Limb (tissue), 2 donors: ENCODE measurements around the gene MYADML2.
A peak's percentile ranks its signal among the peaks of the same experiment; 100 is the strongest.

ENCODE experiments used
- DNase-seq, 2 donors: peaks; one replicate each; pipeline ENCODE4 v3.0.0-alpha.2; 2016; ENCODE audit errors: extremely low spot score in 2 of 2

Gene MYADML2

DNA sequence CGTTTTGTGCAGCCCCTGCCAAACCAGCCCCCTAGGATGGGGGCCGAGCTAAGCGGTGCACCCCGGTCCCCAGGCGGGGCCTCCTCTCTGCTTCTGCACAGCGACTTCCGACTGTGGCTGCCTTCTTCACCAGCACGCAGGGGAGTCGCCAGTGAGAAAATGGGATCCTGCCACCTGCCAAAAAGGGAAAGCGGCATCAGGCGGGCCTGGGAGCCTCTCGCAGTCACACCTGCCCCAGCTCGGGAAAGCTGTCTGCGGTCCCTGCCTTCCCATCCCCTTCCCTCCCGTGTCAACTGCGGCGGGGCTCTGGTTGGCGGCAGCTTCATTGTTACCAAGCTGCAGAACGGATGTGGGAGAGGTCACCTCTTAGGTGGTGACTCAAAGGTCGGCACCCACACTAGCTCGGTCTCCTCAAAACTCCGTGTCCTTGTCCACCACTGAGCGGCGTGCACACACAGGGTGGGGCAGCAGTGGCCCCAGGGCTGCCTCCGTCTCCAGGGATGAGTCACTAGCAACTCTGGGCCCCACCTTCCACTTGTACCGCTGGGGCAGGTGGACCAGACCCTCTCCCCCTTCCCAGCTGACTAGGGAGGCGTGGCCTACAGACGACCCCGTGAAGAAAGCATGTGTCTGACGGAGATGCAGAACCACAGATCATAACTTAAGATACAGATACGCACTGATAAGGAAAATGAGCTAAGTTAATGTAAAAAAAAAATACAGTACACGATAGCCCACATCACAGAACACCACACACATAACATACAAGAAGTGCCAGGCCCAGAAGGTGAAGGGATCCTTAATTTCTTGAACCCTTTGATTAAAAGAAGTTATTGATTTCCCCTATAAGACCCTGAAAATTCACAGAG lies 34.4 kb downstream of the MYADML2 start:
- DNase-seq = no peak

DNA sequence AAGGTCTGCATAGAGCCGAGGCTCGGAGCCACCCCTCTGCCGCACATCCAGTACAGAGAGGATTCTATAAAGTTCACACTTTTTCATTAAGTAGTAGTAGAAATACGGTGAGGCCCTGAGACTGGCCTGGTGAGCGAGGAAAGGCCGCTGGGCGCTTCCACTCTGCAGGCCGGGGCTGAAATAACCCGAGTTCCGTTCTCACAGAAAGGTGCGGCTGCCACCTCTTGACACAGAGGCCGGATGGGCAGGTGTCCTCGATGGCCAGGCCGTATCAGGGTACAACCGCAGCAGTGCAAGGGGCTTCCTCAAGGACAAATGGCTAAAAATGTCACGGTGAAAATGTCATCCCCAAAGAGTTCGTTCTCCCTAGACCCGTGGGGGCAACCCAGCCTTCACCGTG lies 35.1 kb downstream of the MYADML2 start:
- no peak for DNase-seq

DNA sequence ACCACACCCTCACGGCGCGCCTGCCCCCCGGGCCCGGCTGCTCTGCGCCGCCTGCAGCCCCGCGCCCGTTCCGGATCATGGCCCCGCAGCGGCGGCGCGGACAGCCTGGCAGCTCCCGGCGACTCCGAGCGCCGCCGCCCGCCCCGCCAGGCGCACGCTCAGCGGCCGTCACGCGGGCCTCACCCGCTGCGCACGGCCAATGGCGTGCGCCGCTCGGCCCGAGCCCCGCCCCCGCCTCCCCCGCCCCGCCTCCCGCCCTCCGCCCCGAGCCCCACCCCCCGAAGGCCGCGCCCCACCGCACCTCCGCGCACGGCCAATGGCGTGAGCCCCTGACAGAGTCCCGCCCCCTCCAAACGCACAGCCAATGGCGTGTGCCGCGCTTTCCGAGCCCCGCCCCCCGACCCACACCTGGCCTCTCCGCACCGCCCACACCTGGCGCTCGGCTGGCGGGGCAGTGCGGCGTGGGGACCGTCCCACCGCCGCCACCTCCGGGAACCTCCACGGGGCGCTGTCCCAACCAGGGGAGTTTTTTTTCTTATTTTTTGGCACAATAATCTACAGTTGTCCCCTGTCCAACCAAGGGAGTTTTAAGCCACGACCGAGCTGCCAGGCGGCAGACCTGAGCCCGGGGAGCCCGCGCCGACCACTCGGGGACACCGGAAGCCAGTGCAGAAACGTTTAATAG lies 35.6 kb downstream of the MYADML2 start, which contains the start of gene PCYT2:
PCYT2 (minus strand) TSS at position 123 of the 685 bp plus-strand sequence; CDS start at position 79, 44 bp downstream.
- peak; percentile 75 to 94 for DNase-seq

DNA sequence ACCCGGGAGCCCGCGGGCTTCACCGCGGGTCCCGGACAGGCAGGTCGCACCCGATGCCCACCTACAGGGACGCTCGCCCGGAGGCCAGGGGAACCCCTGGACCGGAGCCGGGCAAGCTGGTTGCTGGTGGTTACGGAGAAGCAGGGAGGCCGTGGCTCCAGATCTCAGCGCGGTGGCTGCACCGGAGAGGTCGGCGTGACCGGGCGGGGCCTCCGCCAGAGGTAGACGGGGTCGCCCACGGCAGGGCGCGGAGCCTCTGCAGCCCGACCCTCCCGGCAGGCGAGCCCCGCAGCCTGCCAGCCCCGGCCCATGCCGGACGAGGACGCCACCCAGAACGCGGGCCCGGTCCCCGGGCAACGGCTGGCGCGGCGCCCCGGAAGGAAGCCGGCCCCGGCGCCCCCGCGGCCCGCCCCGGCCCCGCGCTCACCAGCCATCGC lies 36.2 kb downstream of the MYADML2 start:
- no peak for DNase-seq

DNA sequence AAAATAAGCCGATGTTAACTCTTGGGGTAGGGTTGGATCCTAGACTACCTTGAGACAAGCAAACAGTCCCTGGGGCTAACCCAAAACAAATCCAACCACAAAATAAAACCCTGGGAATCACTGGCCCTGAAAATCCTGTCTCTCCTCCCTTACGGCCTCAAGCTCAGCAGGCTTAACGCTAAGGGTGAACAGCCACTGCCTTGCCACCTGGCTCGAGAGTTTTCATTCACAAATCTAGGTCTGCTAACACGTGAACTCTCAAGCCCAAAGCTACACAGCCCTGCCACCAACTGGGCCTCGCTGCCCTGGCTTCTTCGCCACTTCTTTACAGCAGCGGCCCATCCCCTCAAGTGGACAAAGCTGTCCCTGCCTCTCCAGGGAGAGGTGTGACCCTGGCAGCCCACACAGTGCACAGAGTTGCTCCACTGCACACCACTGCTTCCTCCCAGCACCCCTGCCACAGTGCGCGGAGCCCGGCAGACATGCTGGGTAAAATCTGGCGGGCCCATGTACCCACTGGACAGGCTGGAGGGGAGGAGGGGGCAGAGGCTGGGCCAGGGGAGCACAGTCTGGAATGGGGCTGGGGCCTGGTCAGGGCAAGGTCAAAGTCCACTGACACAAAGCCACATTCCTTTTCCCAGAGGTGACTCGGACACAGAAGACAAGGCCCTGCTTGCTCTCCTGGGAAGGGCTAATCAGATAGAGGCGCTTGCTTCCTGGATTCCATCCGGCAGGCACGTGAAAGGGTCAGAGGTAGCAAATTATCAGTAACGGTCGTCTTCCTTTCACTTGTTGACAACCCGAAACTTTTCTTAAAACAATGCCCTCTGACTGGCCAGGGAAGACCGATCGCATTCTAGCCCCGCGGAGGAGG lies 36.8 kb downstream of the MYADML2 start:
- no peak for DNase-seq

DNA sequence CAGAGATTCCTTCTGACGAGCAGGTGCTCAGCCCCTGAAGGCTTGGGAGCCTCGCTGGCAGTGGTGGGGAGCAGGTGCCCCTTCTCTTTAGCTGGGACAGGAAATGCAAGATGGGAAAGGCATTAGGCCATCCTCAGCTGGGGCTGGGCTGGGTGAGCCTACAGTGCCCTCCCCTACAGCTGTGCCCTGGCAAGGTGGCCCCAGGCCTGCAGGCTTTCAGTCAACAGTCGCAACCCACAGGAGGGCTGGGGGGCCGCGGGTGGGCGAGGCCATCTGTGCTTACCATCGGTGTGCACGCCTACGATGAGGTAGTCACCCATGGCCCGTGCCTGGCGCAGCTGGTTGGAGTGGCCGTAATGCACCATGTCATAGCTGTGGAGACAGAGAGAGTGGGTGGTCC lies 37.8 kb downstream of the MYADML2 start:
- DNase-seq = no peak

DNA sequence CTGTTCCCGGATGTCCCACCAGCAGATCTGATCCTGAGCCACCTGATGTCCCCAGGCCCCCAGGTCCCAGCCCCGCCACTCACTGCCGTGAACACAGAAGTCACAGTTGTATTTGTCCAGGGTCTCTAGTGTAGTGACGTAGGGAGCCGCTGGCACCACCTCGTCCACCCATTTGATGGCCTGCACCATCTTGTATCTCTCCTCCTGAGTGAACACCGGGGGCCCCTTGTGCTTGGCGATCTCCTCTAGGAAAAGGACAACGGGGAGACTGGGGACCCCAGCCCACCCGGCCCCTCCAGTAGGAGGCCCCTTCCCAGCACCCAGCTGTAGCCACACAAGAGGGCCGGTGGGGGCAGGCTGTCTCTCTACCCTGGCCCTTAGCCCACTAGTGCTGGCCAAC lies 38.2 kb downstream of the MYADML2 start:
- no peak for DNase-seq

DNA sequence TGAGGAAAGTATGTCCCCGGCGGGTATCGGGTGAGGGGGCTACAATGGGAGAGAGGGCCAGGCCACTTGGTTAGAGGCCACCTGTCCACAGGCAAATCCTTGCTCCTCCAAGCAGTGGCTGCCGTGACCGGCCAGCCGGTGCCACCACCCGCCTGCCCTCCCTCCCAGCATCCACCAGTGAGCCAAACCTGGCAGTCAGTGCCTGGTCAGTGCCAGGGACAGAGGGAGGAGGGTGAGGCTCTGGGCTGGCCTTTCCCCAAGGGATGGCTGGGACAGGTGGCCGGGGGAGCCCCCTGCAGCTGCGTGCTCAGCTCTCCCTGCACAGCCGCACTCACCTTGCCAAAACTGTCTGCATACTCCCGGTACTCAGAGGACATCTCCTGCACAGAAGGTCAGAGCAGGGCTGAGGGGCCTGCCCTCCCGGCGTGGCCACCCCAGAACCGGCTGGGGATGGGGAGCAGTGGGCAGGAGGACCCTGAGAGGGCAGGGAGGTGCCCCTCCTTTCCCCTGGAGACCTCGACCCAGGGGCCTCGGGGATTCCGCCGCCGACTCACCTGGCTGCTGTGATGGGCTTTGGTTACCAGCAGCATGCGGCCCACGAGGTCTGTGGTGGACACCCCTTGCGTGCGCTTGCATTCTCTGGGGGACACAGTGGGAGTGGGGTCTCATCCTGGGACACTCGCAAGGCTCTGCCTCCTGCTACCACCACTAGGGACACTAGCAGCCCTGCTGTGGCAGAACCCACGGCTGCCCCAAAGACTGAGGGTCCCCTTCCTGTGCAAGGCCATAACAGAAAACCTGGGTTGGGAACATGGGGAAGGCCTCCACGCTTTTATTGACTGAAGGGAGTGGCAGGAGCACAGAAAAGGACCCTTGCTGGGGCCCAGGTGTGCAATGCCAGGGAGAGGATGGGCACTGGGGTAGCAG lies 39.6 kb downstream of the MYADML2 start:
- DNase-seq = no peak

DNA sequence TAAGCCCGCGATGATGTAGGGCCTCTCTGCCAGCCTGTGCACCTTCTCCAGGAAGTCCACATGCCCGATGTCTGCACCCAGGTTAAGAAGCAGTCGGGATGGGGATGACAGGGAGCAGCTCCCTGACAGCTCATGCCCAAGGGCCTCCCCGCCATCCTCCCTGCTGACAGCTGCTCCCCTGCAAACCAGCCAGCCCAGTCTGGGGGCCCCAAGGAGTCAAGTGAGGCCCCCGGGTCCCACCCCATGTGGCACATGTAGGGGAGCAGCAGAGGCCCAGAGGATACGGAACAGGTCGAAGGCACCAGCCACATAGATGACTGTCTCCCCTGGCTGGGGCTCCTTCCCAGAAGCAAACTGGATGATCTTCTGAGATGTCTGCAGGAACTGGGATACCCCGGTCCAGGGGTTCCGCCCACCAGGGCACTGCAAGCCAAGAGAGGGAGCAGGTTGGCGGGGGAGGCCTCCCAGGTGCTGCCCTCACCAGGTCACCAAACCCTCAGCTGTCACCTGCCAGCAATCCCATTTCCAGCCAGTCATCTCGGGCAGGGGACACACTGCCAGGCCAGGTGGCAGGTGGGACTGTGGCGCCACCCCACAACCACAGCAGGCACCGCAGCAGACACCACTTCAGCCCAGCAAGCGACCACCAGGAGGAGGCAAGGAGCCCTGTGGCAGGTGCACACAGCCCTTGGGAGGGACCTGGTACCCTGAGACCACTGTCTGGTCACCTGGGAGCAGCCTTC lies 40.4 kb downstream of the MYADML2 start:
- no peak for DNase-seq

DNA sequence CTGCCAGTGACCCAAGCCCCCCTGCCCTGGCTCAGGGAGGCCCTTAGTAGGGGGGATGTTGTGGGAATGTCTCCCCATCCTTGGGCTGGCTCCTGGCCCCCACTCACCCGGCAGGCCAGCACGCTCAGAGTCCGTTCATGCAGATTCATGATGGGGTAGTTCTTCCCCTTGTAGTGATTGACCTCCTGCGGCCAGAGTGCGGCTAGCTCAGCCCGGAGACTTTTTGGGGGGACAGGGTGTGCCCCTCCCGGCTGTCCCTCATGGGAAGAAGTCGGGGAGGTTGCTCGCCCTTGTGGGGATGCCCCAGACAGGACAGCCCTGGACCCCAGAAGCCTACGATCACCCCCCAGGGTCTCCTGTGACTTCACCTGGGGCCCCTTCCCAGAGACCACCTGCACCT lies 41.0 kb downstream of the MYADML2 start:
- DNase-seq = no peak

DNA sequence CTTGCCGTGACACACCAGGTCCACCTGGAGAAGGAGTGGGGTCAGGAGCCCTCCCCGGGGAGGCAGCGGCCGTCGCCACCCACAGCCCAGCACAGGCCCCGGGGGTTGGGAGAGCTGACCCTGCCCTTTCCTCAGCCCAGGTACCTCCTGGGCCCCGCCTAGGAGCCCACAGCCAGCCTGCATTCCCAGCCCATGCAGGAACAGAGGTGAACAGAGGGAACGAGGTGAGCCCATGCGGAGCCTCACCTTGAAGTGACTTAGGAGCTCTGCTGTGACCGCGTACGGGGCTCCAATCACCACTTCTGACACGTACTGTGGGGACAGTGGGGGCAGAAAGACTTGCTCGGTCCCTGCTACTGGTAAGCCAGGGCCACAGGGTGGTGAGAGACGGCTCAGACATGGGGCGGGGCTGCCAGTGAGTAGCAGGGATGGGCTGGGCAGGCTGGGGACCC lies 41.6 kb downstream of the MYADML2 start:
- no peak for DNase-seq

DNA sequence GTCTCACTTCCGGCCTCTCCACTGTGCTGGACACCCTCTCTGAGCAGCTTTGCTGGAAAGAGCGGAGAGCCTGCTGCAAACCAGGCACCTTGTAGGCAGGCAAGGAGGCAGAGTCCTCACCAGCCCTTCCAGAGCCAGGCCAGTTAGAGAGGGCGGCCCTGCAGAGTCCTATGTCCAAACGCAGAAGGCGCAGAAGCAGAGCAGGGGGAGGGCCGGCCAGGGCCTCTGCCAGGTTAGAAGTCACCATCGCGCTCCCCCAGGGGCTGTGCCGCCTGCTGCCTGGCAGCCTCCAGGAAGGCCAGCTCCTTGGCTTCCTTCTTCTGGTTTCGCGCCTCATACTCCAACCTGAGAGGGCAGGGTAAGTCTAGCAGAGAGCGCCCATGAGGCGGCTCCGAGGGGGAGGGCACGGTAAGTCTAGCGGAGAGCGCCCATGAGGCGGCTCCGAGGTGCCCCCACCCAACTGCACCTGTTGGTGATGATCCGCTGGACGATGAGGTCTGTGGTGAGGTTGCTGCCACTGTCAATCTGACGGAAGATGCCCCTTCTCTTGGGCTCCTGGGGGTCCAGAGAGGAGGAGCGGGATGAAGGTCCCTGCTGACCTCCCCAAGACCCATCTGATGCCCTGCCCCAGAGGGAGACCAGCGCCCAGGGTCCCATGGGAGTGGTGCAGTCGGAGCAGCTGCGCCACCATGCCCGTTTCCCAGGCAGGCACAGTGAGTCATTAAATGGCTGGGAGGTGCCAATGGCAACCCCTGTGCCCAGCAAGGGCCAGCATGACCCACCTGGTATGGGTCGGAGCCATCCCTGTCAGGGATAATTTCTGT lies 42.2 kb downstream of the MYADML2 start:
- DNase-seq = no peak

DNA sequence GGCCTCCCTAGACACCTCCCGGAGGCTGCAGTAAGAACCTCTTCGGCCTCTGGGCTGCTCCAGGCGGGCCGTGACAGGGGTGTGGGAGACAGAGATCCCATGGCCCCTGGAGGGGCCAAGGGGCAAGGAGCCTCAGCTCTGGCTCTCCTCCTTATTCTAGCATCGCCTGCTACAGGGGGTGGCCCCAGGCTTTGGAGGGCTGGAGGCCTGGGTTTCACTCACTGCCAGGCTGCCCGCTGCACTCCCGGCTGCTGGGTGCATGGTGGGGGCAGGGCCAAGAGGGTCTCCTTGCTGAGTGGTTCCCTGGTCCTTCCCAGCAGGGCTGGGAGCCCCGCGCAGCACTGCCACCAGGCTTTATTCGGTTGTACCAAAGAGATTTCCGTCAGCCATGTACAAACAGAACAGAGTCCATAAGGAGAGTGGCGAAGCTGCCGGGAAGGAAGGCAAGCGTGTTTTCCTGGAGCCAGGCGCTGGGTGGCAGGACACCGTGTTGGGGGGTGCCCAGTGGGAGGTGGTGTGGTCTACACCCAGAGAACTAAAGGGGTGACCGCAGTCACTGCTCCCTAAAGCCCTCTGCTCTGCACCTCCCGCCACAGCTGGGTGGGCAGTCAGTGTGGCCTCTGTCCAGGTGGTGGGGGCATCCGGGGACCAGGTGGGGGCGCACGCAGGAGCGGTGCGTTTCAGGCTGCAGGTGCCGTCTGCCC lies 43.0 kb downstream of the MYADML2 start:
- DNase-seq = no peak

DNA sequence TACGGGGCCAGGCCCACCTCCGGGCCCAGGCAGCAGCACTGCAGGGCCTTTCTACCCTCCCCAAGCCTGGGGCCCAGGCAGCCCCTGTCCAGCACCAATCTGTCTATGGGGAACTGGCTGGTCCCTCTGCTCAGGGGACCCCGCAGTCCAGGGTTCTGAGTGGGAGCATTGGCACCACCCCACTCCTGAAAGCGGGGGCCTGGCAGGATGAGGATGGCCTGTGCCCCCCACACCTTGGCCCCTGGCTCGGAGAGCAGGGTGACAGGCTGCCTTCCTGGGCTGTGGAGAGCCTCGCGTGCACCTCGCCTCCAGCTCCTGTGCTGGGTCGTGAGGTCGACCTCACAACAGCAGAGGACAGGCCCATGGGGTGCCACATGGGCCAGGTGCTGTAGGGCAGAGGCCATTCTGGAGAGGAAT lies 43.6 kb downstream of the MYADML2 start:
- no peak for DNase-seq

DNA sequence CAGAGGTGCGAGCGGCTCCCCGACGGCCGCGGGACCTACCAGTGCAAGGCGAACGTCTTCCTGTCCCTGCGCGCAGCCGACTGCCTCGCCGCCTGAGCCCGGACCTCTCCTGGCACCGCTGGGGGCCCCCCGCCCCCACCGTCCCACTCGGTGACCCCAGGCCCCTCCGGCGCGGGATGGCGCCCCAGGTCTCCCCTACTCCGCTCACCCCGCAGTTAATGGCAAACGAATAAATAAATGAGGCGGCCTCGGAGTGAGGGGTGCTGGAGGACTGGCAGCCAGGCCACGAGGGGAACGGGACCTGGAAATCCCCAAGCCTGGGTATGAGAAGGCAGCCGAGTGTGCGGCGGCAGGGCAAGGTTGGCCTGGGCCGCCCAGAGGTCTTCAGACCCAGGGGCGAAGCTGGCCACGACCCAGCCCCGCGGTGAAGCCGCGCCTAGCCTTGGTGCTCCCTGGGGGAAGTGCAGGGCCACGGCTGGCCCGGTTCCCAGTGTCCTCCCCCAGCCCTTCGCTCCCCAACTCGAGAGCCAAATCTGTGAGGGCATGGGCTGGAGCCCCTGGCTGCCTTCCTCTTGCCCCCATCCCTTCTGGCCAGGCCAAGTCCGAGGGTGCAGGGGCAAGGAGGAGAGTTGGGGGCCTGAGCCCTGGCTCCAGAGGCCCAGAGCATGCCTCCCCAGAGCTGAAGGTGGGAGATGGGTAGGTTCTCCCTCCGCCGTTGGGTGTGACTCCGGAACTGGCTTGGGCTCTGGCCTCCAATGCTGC lies 44.2 kb downstream of the MYADML2 start:
- no peak for DNase-seq

DNA sequence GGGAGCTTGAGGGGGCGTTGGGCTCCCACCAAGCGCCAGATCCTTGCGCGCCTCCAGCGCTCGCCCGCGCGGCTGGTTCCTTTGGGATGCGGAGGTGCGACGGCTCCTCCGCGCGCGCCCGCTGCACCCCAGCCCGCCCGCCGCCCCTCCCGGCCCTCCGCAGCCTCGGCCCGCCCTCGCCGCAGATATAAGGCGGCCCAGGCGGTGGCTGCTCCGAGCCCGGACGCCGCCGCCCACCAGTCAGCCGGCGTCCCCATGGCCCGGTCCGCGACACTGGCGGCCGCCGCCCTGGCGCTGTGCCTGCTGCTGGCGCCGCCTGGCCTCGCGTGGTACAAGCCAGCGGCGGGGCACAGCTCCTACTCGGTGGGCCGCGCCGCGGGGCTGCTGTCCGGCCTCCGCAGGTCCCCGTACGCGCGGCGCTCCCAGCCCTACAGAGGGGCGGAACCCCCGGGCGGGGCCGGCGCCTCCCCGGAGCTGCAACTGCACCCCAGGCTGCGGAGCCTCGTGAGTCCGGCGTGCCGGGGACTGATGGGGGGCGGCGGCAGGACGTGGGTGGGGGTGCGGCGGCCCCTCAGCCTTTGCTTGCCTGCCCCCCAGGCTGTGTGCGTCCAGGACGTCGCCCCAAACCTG lies 44.9 kb downstream of the MYADML2 start, which contains the start of gene NPB:
NPB (plus strand) TSS at position 216 of the 630 bp plus-strand sequence; CDS start at position 256, 40 bp downstream.
- DNase-seq = peak in 1 of 2 donors; percentile 58
